ENCODE measurements around the gene IDH3G.

IDH3G gene

DNA sequence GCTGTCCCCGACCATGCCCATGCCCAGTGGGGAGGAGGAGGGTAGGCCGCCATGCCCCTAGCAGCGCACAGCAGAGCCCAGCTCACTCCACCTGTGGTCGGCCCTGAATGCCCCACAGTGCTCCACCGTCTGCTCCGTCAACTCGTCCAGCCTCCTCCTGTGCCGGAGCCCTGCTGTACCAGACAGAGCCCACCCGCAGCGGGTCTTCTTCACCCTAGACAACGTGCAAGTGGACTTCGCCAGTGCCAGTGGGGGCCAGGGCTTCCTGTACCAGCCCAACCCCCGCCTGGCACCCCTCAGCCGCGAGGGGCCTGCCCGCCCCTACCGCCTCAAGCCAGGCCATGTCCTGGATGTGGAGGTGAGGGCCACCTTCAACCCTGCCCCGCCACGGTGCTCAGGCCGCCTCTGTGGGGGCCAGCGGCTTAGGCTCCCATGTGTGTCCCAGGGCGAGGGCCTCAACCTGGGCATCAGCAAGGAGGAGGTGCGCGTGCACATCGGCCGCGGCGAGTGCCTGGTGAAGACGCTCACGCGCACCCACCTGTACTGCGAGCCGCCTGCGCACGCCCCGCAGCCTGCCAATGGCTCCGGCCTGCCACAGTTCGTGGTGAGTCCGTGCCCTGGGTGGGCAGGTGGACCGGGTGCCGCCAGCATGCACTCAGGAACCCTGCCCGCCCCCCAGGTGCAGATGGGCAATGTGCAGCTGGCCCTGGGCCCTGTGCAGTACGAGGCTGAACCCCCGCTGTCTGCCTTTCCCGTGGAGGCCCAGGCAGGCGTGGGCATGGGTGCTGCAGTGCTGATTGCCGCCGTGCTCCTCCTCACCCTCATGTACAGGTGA is 20.2 kb downstream of the IDH3G start:
- no peak for DNase-seq (ENCODE audit: low read depth in 2 of 2, low spot score in 1 of 2)

GRCh38 chrX:153773218-153773611 is 21.0 kb downstream of the IDH3G start:
- DNase-seq (ENCODE audit: low read depth in 2 of 2, low spot score in 1 of 2): no peak

DNA sequence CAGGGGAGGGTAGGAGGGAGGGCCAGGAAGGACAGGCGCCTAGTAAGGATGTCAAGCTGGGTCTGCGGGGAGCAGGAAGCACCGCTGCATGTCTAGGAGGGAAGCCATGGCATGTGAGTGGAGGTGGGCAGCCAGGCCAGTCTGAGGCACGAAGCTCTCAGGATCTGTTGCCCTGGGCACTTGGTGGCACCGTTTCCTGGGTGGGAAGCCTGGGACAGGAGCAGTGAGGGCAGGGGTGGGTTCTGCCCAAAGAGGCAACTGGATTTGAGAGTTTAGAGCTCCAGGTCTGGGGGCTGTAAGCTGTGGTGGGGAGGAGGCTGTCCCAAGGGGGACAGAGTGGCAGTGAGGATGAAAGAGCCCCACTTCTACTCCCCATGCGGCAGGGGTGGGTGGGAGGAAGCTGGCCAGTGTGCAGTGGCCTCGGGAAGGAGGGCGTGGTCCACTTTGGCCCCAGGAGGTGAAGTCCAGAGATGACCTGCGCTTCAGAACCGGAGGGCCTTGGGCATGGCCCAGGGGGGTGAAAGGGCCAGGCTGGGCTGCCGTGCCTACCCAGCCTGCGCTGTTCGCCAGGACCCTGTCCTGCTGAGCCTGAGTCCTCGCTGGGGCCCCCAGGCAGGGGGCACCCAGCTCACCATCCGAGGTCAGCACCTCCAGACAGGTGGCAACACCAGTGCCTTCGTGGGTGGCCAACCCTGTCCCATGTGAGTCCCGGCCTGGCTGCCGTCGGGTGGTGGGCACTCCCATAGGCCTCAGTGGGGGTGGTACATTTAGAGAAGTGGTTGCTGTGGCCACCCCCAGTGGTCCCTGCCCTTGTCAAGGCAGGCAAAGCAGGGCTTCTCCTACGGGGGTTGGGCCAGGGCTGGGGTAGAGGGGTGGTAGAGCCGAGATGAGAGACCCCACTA is 21.6 kb downstream of the IDH3G start:
- no peak for DNase-seq (ENCODE audit: low read depth in 2 of 2, low spot score in 1 of 2)

DNA sequence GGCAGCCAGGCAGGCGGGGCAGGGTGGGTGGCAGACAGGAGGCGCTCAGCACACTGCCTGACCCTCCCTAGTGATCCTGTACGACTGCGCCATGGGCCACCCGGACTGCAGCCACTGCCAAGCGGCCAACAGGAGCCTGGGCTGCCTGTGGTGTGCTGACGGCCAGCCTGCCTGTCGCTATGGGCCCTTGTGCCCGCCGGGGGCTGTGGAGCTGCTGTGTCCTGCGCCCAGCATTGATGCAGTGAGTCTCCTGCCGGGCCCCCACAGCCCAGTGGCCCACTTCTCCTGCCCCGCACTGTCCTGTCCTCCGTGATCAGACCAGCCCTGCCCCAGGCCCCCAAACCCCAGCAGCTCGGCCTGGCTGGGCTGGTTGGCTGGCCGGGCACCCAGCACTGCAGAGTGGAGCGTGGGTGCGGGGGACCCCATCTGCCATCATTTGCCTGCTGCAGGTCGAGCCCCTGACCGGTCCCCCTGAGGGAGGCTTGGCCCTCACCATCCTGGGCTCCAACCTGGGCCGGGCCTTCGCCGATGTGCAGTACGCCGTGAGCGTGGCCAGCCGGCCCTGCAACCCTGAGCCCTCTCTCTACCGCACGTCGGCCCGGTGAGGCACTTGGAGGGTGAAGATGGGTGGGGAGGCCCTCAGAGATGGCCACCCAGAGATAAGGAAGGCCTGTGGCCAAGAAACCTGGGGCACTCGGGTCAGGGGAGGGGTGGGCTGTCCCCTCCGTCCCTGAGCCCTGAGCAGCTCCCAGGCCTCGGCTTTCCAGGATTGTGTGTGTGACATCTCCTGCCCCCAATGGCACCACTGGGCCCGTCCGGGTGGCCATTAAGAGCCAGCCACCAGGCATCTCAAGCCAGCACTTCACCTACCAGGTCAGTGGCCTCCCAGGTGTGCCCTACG is 22.5 kb downstream of the IDH3G start:
- DNase-seq (ENCODE audit: low read depth in 2 of 2, low spot score in 1 of 2): no peak

- DNase-seq (ENCODE audit: low read depth in 2 of 2, low spot score in 1 of 2): no peak
Observed at GRCh38 chrX:153770601-153771414, 23.4 kb downstream of the IDH3G start.

- no peak for DNase-seq (ENCODE audit: low read depth in 2 of 2, low spot score in 1 of 2)
Observed at GRCh38 chrX:153769865-153770600, 24.1 kb downstream of the IDH3G start.

GRCh38 chrX:153769158-153769864 is 24.9 kb downstream of the IDH3G start:
- DNase-seq (ENCODE audit: low read depth in 2 of 2, low spot score in 1 of 2): no peak

DNA sequence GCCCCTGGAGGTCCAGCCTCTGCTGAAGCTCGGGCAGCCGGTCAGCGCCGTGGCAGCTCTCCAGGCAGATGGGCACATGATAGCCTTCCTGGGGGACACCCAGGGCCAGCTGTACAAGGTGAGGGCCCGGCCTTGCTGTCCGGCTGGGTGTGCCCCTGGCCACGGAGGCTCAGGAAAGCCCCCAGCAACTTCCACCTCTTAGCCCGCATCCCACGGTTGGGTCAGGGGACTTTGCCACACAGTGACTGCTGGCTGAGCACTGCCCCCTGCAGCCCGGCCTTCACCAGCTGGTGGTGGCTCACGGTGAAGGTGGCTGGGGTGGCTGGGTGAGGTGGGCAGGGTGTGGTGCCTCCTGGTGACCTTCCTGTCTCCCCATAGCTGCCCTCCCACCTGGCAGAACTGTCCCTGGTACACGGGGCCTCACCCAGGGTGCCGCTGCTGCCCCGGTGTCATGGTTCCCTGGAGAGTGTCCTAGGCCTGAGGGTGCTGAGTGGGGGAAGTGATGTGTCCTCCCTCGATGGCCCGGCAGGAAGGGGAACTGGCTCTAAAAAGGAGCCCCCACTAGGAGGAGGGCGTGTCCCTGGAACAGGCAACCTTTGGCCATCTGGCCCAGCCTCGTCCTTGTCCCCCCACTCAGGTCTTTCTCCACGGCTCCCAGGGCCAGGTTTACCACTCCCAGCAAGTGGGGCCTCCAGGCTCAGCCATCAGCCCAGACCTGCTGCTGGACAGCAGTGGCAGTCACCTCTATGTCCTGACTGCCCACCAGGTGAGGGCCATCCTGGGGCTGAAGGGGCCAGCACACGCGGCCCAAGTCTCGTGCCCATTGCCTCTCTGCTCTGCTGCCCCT is 25.6 kb downstream of the IDH3G start:
- no peak for DNase-seq (ENCODE audit: low read depth in 2 of 2, low spot score in 1 of 2)

GRCh38 chrX:153767674-153768055 is 26.5 kb downstream of the IDH3G start:
- no peak for DNase-seq (ENCODE audit: low read depth in 2 of 2, low spot score in 1 of 2)

DNA sequence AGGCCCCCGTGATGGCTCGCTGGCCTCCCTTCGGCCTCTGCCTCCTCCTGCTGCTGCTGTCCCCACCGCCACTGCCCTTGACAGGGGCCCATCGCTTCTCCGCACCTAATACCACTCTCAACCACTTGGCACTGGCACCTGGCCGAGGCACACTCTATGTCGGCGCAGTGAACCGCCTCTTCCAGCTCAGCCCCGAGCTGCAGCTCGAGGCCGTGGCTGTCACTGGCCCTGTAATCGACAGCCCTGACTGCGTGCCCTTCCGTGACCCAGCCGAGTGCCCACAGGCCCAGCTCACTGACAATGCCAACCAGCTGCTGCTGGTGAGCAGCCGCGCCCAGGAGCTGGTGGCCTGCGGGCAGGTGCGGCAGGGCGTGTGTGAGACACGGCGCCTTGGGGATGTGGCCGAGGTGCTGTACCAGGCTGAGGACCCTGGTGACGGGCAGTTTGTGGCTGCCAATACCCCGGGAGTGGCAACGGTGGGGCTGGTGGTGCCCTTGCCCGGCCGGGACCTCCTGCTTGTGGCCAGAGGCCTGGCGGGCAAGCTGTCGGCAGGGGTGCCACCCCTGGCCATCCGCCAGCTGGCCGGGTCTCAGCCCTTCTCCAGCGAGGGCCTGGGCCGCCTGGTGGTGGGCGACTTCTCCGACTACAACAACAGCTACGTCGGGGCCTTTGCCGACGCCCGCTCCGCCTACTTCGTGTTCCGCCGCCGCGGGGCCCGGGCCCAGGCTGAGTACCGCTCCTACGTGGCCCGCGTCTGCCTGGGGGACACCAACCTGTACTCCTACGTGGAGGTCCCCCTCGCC is 27.1 kb downstream of the IDH3G start:
- no peak for DNase-seq (ENCODE audit: low read depth in 2 of 2, low spot score in 1 of 2)

DNA sequence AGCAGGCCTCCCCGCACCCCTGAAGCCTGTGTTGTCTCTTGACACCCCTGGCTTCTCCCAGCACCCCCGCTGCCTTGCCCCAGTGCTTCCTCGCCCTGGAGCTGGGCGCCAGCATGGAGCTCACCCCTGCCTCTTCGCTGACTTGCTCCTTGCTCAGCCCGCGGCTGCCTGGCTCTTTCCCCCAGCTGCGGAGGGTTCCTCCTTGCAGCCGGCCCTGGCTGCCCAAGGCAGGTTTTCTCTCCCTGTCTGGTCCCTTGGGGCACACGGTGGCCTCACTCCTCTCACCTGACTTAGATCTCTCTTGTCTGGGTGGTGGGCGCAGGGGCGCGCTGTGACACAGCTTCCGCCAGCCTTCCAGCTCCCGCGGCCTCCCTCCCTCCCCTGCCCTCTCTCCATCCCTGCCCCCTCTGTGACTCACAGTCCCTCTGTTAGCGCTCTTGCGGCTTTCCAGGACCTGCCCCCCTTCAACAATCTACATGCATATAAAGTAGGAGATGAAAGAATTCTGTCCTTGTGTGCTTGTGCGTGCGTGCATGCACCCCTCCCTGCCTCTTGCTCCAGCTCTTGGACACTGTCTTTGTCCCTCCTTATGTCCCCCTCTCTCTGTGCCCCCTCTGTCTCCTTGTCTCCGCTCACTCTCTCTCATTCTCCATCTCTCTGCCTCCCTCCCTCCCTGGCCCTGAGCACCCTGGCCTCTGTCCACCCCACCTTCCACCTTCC is 27.9 kb downstream of the IDH3G start:
- DNase-seq (ENCODE audit: low read depth in 2 of 2, low spot score in 1 of 2): no peak

DNA sequence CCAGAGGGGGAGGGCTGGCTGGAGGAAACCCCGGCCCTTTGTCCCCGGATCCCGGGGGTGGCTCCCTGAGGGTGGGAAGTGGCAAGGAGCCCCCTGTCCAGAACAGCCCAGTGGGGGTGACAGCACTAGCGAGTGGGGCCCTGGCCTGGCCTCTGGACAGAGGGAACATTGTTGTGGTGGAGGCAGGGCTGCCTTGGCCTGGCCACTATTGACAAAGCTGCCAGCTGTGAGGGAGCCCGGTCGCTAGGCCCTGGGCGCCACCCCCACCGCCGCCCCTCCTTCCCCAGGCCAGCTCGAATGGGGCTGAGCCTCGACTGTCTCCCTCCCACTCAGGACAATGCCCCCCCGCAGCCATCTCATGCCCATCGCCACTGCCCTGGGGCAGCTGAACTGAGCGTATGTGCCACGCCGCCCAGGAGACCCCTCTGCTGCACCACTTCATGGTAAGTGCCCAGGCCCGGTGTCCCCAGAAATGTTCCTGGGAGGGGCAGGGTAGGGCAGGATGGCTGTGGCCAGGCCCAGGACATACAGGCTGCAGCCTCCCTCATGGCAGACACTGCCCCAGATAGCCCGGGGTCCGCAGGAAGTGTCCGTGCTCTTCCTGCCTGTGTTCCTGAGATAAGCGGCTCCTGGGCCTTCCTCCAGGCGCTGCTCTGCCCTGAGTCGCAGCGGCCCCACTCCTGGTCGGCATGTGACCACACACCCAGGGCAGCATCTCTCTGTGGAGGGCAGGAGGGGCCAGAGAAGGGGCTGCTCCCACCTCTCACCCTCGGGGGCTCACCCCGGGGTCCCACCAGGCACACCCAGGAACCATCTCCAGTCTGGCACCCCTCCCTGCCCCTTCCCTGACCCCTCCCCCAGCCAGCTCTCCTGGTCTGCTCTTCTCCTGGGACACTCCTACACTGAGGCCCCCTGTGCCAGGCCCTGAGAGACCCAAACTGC is 28.8 kb downstream of the IDH3G start:
- no peak for DNase-seq (ENCODE audit: low read depth in 2 of 2, low spot score in 1 of 2)

- no peak for DNase-seq (ENCODE audit: low read depth in 2 of 2, low spot score in 1 of 2)
Observed at GRCh38 chrX:153764786-153765137, 29.4 kb downstream of the IDH3G start.

DNA sequence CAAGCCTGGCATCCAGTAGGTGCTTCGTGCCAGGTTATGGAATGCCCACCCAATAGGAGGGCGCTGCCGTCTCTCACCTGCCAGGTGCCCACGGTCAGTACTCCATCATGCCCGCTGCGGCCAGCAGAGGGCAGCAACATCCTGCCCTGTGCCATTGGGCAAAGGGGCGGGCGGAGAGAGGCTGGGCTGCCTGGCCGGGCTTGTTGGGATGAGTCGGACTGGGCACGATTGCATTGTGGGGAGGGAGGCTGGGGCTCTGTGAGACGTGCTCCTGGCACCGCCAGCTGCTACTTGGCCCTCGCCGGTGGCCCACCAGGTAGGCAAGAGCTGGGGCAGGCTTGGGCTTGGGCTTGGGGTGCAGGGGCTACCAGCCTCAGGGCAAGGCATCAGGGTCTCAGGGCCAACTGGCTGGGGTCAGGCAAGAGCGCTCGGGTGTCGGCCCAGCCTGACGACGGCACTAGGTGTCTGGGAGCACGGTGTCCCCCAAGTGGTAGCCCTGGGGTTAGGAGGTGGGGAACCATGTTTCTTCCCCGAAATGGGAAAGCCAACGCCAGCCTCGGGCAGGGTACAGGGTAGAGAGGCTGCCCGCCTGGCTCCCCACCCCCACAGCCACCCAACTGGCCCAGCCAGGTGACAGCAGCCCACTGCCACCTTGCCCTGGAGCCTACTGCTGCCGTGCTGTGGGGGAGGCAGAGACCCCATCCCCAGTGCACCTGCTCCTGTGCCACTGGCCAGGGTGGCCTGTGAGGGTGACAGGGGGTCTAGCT is 30.0 kb downstream of the IDH3G start, which contains the start of gene PLXNB3:
Gene PLXNB3, plus strand, starts transcription at position 261 of the 767 bp plus-strand sequence. CDS start 1,287 bp downstream, outside the sequence.
- DNase-seq (ENCODE audit: low read depth in 2 of 2, low spot score in 1 of 2): peak; percentile 29 to 48
